ENCODE results near the gene NDEL1. TPM values are rescaled to one million over a fixed set of nuclear protein-coding genes. Genes with fewer than 3 reads are reported as not detected.

Gene NDEL1
- total RNA-seq, 1 experiment from 2014 or later = 38.4 TPM

DNA sequence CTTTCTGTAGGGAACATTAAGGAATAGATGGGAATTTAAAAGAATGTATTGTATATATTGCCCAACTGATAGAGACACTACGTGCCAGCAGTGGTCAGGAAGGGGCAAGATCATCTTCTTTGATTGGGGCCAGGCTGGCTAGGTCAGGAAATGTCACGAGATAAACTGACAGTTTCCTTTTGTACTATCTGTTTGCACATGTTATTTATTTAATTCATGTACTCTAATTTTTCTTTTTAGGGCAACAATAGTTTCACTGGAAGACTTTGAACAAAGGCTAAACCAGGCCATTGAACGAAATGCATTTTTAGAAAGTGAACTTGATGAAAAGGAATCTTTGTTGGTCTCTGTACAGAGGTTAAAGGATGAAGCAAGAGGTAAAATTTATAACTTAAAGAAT is 12.6 kb downstream of the NDEL1 start:
- Histone ChIP-seq H3K4ac (ENCODE audit: low read depth, low read length) (no peak overlapping the region), H2AK5ac (ENCODE audit: insufficient read length, low read length) (no peak overlapping the region), H2BK5ac (ENCODE audit: insufficient read length, low read length) (no peak overlapping the region), H3K23me2 (ENCODE audit: insufficient read length, low read depth, low read length, poor library complexity, severe bottlenecking) (no peaks in the 10 kb centered on the region), H3K79me2 (ENCODE audit: insufficient read depth, low read length) (no peaks in the 10 kb centered on the region; the same call in 1 of the 2 replicates), H3K9ac (ENCODE audit: extremely low read depth, insufficient read length, low read length) (no peak overlapping the region), H2BK120ac (ENCODE audit: low read depth, low read length, poor library complexity, severe bottlenecking) (no peak overlapping the region), H3K56ac (ENCODE audit: insufficient read length, low read depth, low read length) (no peak overlapping the region), H4K5ac (ENCODE audit: insufficient read length, low read depth, low read length) (no peak overlapping the region), H3K27ac (ENCODE audit: insufficient read length, low read depth, low read length) (no peak overlapping the region), H3K79me1 (ENCODE audit: insufficient read depth, low read depth, low read length, poor library complexity, severe bottlenecking) (no peaks in the 10 kb centered on the region), H2BK15ac (ENCODE audit: low read depth, low read length) (no peak overlapping the region), H3K27me3 (ENCODE audit: insufficient read depth, low read length) (no peaks in the 10 kb centered on the region), H2BK20ac (ENCODE audit: low read depth, low read length, poor library complexity, severe bottlenecking) (no peak overlapping the region), H4K20me1 (ENCODE audit: control insufficient read depth, insufficient read depth, insufficient read length) (no peaks in the 10 kb centered on the region), H3K14ac (ENCODE audit: insufficient read depth, low read length) (no peak overlapping the region), H3K4me1 (ENCODE audit: insufficient read depth, low read length) (no peaks in the 10 kb centered on the region), H3K23ac (ENCODE audit: insufficient read length, low read depth, low read length) (no peak overlapping the region), H3K9me3 (ENCODE audit: control insufficient read depth, low read depth, low read length) (no peaks in the 10 kb centered on the region), H3T11ph (ENCODE audit: low read length) (no peak overlapping the region), H4K8ac (replicated peaks; ENCODE audit: insufficient read length, low read depth, low read length) (no peak overlapping the region), H3K18ac (ENCODE audit: insufficient read length, low read depth, low read length) (no peak overlapping the region), H4K91ac (ENCODE audit: insufficient read length, low read depth, low read length) (no peak overlapping the region), H3K4me2 (ENCODE audit: insufficient read depth, insufficient read length, low read length) (no peak overlapping the region), H2AFZ (ENCODE audit: low read length) (no peak overlapping the region), H2BK12ac (ENCODE audit: insufficient read length, low read depth, low read length) (no peak overlapping the region)
- no peak for DNase-seq
- Mint-ChIP-seq H3K4me1 (peaks cover 9 to 10% of the 10 kb centered on the region in 2 experiments; a peak in 2 of 4 replicates), H3K27ac (no peak overlapping the region), H3K36me3 (ENCODE audit: insufficient read depth in 1 of 3, low read depth in 3 of 3) (peaks cover 17 to 53% (median 44%) of the 10 kb centered on the region in 3 experiments; a peak in 6 of 7 replicates), H3K4me3 (no peak overlapping the region), H3K9me3 (no peaks in the 10 kb centered on the region), H3K27me3 (ENCODE audit: low read depth) (no peaks in the 10 kb centered on the region)
- WGBS (ENCODE audit: extremely low coverage, insufficient read length, low lambda C conversion rate) = no CpG with 5 or more reads among the region's 3 CpGs
- TF ChIP-seq, protein P1, sequence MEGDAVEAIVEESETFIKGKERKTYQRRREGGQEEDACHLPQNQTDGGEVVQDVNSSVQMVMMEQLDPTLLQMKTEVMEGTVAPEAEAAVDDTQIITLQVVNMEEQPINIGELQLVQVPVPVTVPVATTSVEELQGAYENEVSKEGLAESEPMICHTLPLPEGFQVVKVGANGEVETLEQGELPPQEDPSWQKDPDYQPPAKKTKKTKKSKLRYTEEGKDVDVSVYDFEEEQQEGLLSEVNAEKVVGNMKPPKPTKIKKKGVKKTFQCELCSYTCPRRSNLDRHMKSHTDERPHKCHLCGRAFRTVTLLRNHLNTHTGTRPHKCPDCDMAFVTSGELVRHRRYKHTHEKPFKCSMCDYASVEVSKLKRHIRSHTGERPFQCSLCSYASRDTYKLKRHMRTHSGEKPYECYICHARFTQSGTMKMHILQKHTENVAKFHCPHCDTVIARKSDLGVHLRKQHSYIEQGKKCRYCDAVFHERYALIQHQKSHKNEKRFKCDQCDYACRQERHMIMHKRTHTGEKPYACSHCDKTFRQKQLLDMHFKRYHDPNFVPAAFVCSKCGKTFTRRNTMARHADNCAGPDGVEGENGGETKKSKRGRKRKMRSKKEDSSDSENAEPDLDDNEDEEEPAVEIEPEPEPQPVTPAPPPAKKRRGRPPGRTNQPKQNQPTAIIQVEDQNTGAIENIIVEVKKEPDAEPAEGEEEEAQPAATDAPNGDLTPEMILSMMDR (conservative IDR thresholded peaks at IDR 0.05) = no peak

Data from H9 (cell line).